ENCODE measurements around the gene DES.

DES gene

GRCh38 chr2:219438453-219438852 lies 20.3 kb downstream of the DES start:
- DNase-seq (ENCODE audit: low read depth in 2 of 2), result no peak

GRCh38 chr2:219439506-219439905 lies 21.3 kb downstream of the DES start:
- no peak for DNase-seq (ENCODE audit: low read depth in 2 of 2)

- DNase-seq (ENCODE audit: low read depth in 2 of 2), result no peak
Observed at GRCh38 chr2:219440388-219441256, 22.4 kb downstream of the DES start.

GRCh38 chr2:219441451-219442255 lies 23.5 kb downstream of the DES start:
- peak; percentile 29 for DNase-seq (ENCODE audit: low read depth in 2 of 2)

- no peak for DNase-seq (ENCODE audit: low read depth in 2 of 2)
Observed at GRCh38 chr2:219442256-219443015, 24.3 kb downstream of the DES start.

GRCh38 chr2:219443016-219443696 lies 25.0 kb downstream of the DES start:
- no peak for DNase-seq (ENCODE audit: low read depth in 2 of 2)

GRCh38 chr2:219443697-219444023 lies 25.5 kb downstream of the DES start:
- DNase-seq (ENCODE audit: low read depth in 2 of 2), result no peak

GRCh38 chr2:219444566-219445091 lies 26.5 kb downstream of the DES start:
- DNase-seq (ENCODE audit: low read depth in 2 of 2), result no peak

- DNase-seq (ENCODE audit: low read depth in 2 of 2), result no peak
Observed at GRCh38 chr2:219445220-219445640, 27.1 kb downstream of the DES start.

GRCh38 chr2:219446101-219446504 lies 27.9 kb downstream of the DES start:
- DNase-seq (ENCODE audit: low read depth in 2 of 2), result no peak

GRCh38 chr2:219446689-219447088 lies 28.5 kb downstream of the DES start:
- DNase-seq (ENCODE audit: low read depth in 2 of 2), result no peak

GRCh38 chr2:219447242-219448098 lies 29.3 kb downstream of the DES start:
- no peak for DNase-seq (ENCODE audit: low read depth in 2 of 2)

- no peak for DNase-seq (ENCODE audit: low read depth in 2 of 2)
Observed at GRCh38 chr2:219448099-219448775, 30.1 kb downstream of the DES start.

GRCh38 chr2:219448776-219449341 lies 30.7 kb downstream of the DES start:
- no peak for DNase-seq (ENCODE audit: low read depth in 2 of 2)

GRCh38 chr2:219449609-219450008 lies 31.4 kb downstream of the DES start:
- no peak for DNase-seq (ENCODE audit: low read depth in 2 of 2)

GRCh38 chr2:219451661-219452360 lies 33.6 kb downstream of the DES start:
- no peak for DNase-seq (ENCODE audit: low read depth in 2 of 2)

- no peak for DNase-seq (ENCODE audit: low read depth in 2 of 2)
Observed at GRCh38 chr2:219452361-219453317, 34.5 kb downstream of the DES start.

All from activated CD4-positive, alpha-beta T cell treated with anti-CD3 and anti-CD28 coated beads for 24 hours (primary cell).